Pancreas (tissue), 10 donors: Measurements from ENCODE around the gene DUS1L. TPM values are rescaled to one million over a fixed set of nuclear protein-coding genes. Genes with fewer than 3 reads are reported as not detected.

Experiments used
- ATAC-seq, 4 donors: fragments of 200-7000 bp; cut with Tn5 transposase; one replicate each; pipeline versions ENCODE4 v1.8.0 to v1.9.1; 2020; ENCODE audit warnings: mild to moderate bottlenecking in 4 of 4, moderate library complexity in 4 of 4
- DNase-seq, 6 donors: peaks; one replicate each; pipeline ENCODE4 v3.0.0-alpha.2; 2020
- FAIRE-seq: peaks from 2 replicates; lab custom pipeline; 2012; peaks lifted over from hg19 to GRCh38; lab: Jason Lieb, UNC
- H3K27ac ChIP-seq, 4 donors: fragments of 200-600 bp; sonication (generic); 1 replicate in 3 of 4; 2 replicates in 1 of 4; pipeline versions ENCODE4 v1.5.0 to v1.8.0; 2020
- H3K27me3 ChIP-seq, 4 donors: fragments of 200-600 bp; one replicate each; pipeline ENCODE4 v1.8.0; 2021
- H3K36me3 ChIP-seq, 3 donors: fragments of 200-600 bp; sonication (generic) in 1 of 3; one replicate each; pipeline versions ENCODE4 v1.5.0 to v1.8.0; 2020 to 2021
- H3K4me1 ChIP-seq, 3 donors: fragments of 200-600 bp; one replicate each; pipeline ENCODE4 v1.8.0; 2021
- H3K4me3 ChIP-seq, 4 donors: fragments of 200-600 bp; sonication (generic) in 2 of 4; one replicate each; pipeline versions ENCODE4 v1.5.0 to v1.8.0; 2020 to 2021
- H3K9me3 ChIP-seq, 4 donors: fragments of 200-600 bp; one replicate each; pipeline ENCODE4 v1.8.0; 2021
- CTCF ChIP-seq, 4 donors: fragments of 200-600 bp; sonication (generic) in 3 of 4; IDR thresholded peaks; one replicate each; pipeline versions ENCODE4 v1.5.0 to v1.8.0; 2021; ENCODE audit warnings: antibody characterized with exemption in 4 of 4
- WGBS, 2 donors: extraction: QIAGEN DNeasy Blood & Tissue Kit; methylation state at CpG; one replicate each; pipeline ENCODE4 v1.1.7; 2013; 5-methylcytosine and 5-hydroxymethylcytosine counted together
- intact Hi-C, 3 donors: fragments of 100-400 bp; cut with DNase I; formaldehyde crosslinking; loops; one replicate each; pipeline versions ENCODE4 v1.11.1 to v1.14.2; 2022
- polyA plus RNA-seq, 2 donors: library from polyadenylated mRNA; stranded (reverse); fragments of 200-250 nt; gene quantifications; one replicate each; pipeline ENCODE4 v1.2.3, GENCODE V29; 2013
- total RNA-seq, 6 donors: library from RNA; stranded (reverse); fragmentation: NEBNext Ultra II Directional in 4 of 6; extraction: Animal tissue kit (Norgen Biotek cat#: 25700) in 4 of 6; gene quantifications; one replicate each; pipeline versions ENCODE4 v1.2.1 to v1.2.4, GENCODE V29; 2021 to 2023
- donor health status: healthy with polysubstance abuse.
- donor health status: DM: no; HTN: no; CAD: no; lungs with moderate emphysema.
- donor health status: DM: no; HTN: no; CAD: no.
- donor health status: control.
- donor health status: control.
- donor health status: Bipolar disorder and iron deficiency.
- donor health status: DM: yes; HTN: yes; CAD: no.
- donor health status: DM: no; HTN: no; CAD: no.
- donor health status: DM: no; HTN: no; CAD: no.
- donor health status: DM: yes; HTN: yes; CAD: no.

DUS1L gene
- total and polyA plus RNA-seq, 8 donors, result 56.0 to 186 (median 72.8) TPM

DNA sequence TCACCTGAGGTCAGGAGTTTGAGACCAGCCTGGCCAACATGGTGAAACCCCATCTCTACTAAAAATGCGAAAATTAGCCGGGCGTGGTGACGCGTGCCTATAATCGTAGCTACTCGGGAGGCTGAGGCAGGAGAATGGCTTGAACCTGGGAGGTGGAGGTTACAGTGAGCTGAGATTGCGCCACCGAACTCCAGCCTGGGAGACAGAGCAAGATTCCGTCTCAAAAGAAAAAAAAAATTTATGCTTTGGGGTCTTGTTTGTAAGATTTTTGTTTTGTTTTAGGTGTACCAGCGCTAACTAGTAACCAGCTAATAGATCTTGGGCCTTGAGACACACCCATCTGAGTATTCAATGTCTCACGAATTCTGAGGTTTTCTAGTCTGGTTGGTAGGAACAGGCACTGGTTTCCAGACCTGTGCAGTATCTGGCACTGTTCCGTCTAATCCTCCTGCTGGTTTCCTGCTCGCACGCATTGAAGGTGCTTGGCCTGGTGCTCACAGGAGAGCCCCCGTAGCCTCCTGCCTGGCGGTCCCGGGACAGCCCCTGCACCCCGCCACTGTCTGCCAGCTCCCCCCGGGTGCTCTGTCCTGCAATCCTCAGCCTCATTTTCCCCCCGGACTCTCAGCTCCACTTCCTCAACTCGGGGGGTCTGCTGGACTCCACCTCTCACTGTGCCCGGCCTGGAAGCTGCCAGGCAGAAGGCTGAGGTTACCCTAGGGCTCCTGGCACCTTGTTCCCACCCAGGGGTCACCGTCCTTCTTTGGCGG lies 10.6 kb upstream of the DUS1L start:
- ATAC-seq (no peak), DNase-seq (peak in 1 of 6 donors; percentile 27), FAIRE-seq (no peak)
- no peaks in the 10 kb centered on the region for H3K4me1 ChIP-seq
- H3K9me3 ChIP-seq, result no peaks in the 10 kb centered on the region
- 80 to 87% methylated on average over 25 of the region's 25 CpGs for WGBS, 2 donors
- H3K36me3 ChIP-seq, result peaks cover 0 to 7% (median 0%) of the 10 kb centered on the region in 3 donors
- no peak overlapping the region for H3K4me3 ChIP-seq
- TF ChIP-seq CTCF (IDR thresholded peaks at IDR 0.05), result no peak
- intact Hi-C loops, result no loop called here
- no peak overlapping the region for H3K27ac ChIP-seq
- no peaks in the 10 kb centered on the region for H3K27me3 ChIP-seq

DNA sequence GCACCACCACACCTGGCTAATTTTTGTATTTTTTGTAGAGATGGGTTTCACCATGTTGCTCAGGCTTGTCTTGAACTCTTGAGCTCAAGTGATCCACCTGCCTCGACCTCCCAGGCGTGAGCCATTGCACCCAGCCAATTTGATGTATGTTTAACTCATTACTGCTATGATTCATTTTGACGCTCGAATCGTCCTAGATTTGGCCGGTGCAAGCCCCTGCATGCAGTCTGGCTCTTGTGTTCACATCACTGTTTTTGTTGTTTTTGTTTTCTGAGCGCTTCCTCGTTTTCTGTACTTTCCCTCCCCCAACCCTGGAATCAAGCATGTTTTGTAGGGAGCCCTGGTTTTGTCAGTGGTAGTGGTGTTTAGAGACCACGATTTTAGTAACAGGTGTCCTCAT lies 7.8 kb upstream of the DUS1L start:
- WGBS, 2 donors, result 73 to 80% methylated on average over 9 of the region's 9 CpGs
- no peak for ATAC-seq
- Histone ChIP-seq H3K9me3 (no peaks in the 10 kb centered on the region), H3K27ac (no peak overlapping the region), H3K36me3 (no peaks in the 10 kb centered on the region), H3K4me1 (no peaks in the 10 kb centered on the region), H3K27me3 (no peaks in the 10 kb centered on the region), H3K4me3 (no peak overlapping the region)
- TF ChIP-seq CTCF (IDR thresholded peaks at IDR 0.05), result no peak
- no peak for FAIRE-seq
- intact Hi-C loops, result no loop called here
- no peak for DNase-seq

DNA sequence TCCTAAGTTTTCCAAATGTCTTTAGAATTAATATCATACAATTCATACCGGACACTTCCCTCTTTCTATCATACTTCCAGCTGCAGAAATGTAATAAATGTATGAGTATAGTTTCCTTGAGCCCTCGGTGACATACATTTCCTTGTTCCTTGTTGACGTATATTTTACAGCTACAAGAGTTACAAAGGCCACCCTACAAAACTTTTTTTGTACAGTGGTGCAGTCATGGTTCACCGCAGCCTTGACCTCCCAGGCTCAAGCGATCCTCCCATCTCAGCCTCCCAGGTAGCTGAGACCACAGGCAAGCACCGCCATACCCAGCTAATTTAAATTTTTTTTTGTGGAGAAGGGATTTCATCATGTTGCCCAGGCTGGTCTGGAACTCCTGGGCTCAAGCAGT lies 7.2 kb upstream of the DUS1L start:
- H3K9me3 ChIP-seq, result no peaks in the 10 kb centered on the region
- intact Hi-C loops, result no loop called here
- no peak overlapping the region for H3K27ac ChIP-seq
- FAIRE-seq (no peak), DNase-seq (no peak), ATAC-seq (no peak)
- no peak for TF ChIP-seq CTCF (IDR thresholded peaks at IDR 0.05)
- 78 to 80% methylated on average over 6 of the region's 6 CpGs for WGBS, 2 donors
- no peaks in the 10 kb centered on the region for H3K27me3 ChIP-seq
- H3K36me3 ChIP-seq, result no peaks in the 10 kb centered on the region
- H3K4me3 ChIP-seq, result no peak overlapping the region
- H3K4me1 ChIP-seq, result no peaks in the 10 kb centered on the region

DNA sequence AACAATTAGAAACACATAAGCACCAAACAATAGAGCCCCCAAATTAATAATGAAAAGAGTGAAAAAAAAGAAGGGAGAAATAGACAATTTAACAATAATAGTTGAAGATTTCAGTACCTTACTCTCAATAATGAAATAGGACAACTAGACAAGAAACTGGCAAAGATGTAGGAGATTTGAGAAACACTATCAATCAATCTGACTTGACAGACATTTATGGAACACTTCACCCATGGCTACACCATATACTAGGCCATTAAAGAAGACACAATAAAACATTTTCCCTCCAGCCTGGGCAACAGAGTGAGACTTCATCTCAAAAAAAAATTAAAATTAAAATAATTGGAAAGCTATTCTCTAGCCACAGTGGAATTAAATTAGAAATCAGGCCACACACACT lies 5.0 kb upstream of the DUS1L start:
- H3K9me3 ChIP-seq, result no peaks in the 10 kb centered on the region
- no peaks in the 10 kb centered on the region for H3K36me3 ChIP-seq
- FAIRE-seq (no peak), DNase-seq (no peak), ATAC-seq (no peak)
- no peak overlapping the region for H3K27ac ChIP-seq
- H3K4me3 ChIP-seq, result no peak overlapping the region
- no peak for TF ChIP-seq CTCF (IDR thresholded peaks at IDR 0.05)
- peaks cover 0 to 6% (median 4%) of the 10 kb centered on the region in 3 donors for H3K4me1 ChIP-seq
- H3K27me3 ChIP-seq, result no peaks in the 10 kb centered on the region
- intact Hi-C loops, result no loop called here

DNA sequence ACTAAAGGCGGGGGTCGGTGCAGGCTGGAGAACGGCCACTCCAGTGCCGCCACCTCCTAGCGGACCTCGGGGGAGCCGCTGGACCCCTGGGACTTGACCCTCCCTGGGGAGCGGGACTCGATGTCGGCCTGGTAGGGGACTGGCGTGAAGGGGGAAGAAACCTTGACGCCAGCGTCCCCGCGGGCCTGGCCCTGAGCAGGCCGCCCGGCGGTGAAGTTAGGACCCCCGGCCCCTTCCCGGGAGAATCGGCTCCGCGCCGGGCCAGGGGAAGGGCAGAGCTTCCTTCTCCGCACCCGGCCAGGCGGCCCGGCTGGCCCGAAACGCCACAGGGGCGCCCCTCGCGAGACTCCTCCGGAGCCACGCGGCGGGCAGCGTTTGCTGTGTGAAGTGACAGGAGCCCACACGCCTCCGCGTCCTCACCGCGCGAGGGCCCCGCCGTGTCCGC lies 389 bp downstream of the DUS1L start:
- Histone ChIP-seq H3K4me1 (peaks cover 0 to 16% (median 15%) of the 10 kb centered on the region in 3 donors), H3K27ac (peak overlapping the region in 3 of 4 donors; percentile 10 to 44 (median 26)), H3K4me3 (peak overlapping the region; percentile 55 to 95 (median 89)), H3K9me3 (no peaks in the 10 kb centered on the region), H3K27me3 (no peaks in the 10 kb centered on the region), H3K36me3 (peaks cover 0 to 11% (median 0%) of the 10 kb centered on the region in 3 donors)
- no peak for TF ChIP-seq CTCF (IDR thresholded peaks at IDR 0.05)
- DNase-seq (peak in 2 of 6 donors; percentile 47 to 82), ATAC-seq (peak in 3 of 4 donors; percentile 4 to 24 (median 5)), FAIRE-seq (no peak)
- intact Hi-C loops, result no loop called here
- WGBS, 2 donors, result 0% methylated on average over 21 to 47 of the region's 47 CpGs
